Mammary epithelial cell (primary cell): Measurements from ENCODE around the gene L3MBTL3.
A peak's percentile ranks its signal among the peaks of the same experiment; 100 is the strongest.

Experiments used
- CTCF ChIP-seq, 2 donors: IDR thresholded peaks in 1 of 2; conservative IDR thresholded peaks in 1 of 2; 2 replicates each; pipeline ENCODE4 v1.5.1; 2011 to 2012; ENCODE audit warnings: inconsistent platforms in 2 of 2, low read length in 2 of 2, mild to moderate bottlenecking in 2 of 2, control low read depth in 1 of 2, low read depth in 1 of 2; ENCODE audit not compliant: insufficient read depth in 1 of 2; ENCODE audit errors: extremely low read depth in 1 of 2
- EZH2 ChIP-seq: IDR thresholded peaks from 2 replicates; pipeline ENCODE4 v1.6.1; 2012; ENCODE audit warnings: low read length, inconsistent platforms, borderline replicate concordance

- TF ChIP-seq EZH2 (no peak), CTCF (conservative IDR thresholded peaks at IDR 0.05 in 1 of 2, IDR thresholded peaks at IDR 0.05 in 1 of 2; ENCODE audit: extremely low read depth in 1 of 2, insufficient read depth in 1 of 2, low read depth in 1 of 2, low read length in 2 of 2) (peak; percentile 2 to 17)
These were observed 29.0 kb downstream of the L3MBTL3 start for GRCh38 chr6:130047088-130047995.
